ENCODE measurements around the gene PSKH1.

PSKH1 gene

DNA sequence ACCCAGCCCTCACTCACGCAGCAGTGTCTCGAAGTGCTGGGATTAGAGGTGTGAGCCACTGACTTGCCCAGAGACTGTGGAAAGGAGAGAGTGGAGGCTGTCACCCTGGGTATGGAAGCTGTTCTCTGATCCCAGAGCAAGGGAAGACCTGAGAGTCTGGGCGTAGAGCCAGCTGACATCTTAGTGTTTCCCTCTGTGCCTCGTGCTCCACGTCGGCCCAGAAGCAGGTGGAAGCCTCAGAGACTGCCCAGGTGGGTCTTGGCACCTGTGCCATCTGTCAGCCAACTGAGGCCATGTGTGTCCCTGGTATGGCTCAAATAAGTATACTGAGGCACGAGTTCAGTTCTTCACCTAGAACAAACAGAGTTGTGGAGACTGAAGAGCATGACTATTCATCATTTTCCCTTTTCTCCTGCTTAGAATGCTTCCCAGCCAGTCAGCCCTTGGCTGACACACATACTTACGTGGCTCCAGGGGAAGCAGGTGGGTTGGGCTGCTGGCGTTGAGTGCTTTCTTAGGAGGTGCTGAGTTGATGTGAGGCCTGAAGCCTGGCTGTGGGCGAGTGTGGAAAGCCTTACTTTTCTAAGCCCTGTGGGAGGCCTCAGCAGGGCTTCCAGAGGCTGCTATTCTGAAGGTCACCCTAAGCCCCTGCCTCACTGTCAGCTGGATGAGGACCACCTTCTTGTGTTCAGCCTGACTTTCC is 30.5 kb downstream of the PSKH1 start:
- ChIA-PET CTCF (interaction anchor here (1.0 to 2.1 kb wide), 7 partner anchors 11 to 403 kb away, joined by 3 to 9 read pairs (median 4); no protein-coding TSS in a partner anchor), POLR2A (no interaction called here)
- DNase-seq (ENCODE audit: extremely low spot score): no peak
- TF ChIP-seq, protein P1, sequence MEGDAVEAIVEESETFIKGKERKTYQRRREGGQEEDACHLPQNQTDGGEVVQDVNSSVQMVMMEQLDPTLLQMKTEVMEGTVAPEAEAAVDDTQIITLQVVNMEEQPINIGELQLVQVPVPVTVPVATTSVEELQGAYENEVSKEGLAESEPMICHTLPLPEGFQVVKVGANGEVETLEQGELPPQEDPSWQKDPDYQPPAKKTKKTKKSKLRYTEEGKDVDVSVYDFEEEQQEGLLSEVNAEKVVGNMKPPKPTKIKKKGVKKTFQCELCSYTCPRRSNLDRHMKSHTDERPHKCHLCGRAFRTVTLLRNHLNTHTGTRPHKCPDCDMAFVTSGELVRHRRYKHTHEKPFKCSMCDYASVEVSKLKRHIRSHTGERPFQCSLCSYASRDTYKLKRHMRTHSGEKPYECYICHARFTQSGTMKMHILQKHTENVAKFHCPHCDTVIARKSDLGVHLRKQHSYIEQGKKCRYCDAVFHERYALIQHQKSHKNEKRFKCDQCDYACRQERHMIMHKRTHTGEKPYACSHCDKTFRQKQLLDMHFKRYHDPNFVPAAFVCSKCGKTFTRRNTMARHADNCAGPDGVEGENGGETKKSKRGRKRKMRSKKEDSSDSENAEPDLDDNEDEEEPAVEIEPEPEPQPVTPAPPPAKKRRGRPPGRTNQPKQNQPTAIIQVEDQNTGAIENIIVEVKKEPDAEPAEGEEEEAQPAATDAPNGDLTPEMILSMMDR (IDR thresholded peaks at IDR 0.05; ENCODE audit: control extremely low read depth, extremely low read depth, low read depth, missing control alignments): no peak

DNA sequence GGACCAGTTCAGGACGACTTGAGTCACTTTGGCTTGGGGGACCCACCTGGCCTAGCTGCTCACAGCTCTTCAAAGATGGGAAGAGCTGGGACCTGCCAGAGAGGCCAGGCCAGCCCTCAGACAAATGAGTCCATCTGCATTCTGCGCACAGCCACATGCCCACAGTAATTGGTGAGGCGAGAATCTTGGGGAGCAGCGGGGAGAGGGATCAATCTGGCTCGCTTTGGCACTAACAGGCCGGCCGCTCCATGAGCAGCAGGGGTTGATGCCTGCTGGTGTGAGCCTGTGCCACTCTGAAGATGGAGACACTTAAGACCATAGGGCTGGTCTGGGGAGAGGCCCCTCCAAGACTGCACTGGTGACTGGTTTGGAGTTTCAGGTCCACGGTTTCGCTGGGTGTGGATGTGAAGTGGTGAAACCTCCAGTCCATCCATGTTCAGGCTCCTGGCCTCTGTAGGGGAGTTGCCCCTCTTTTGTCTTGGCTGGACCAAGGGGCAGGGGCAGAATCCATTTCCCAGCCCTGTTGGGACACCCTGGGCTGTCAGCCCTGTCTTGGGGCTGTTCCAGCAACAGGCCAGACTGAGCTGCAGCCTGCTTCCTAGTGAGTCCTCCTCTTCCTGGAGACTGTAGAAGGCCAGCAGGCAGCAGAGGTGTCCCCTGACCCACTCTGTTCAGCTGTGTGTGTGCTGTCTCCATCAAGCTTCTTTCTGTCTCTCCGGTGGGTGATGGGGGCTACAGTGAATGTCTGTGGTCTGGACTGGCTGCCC is 31.3 kb downstream of the PSKH1 start:
- DNase-seq (ENCODE audit: extremely low spot score): no peak

DNA sequence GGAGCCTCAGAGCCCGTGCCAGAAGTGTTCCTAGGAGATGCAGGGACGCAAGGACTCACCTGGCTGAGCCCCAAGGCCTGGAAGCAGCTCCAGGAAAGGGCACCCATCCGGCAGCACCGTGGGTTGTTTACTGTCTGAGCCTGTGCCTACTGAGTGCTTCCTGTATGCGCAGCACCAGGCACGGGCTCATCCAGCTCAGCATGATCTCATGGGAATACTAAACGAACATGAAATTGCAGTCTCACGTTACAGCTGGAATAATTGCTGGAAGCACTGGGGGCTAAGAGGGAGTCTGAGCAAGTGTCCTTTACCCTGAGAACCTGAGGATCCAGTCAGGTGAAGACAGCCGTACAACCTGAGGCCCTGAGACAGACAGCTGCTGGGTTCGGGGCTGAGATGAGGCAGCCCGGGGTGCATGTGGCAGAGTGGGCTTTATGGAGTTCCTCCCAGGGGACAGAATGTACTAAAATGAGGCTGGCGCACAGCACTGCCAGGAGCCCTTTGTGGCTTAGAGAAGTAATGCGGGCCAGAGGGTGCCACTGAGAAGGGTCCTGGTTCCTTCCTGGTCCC is 33.2 kb downstream of the PSKH1 start:
- ChIA-PET POLR2A (no interaction called here), CTCF (interaction anchor here (0.7 to 6.7 kb wide), 8 partner anchors 12 to 373 kb away, joined by 3 to 54 read pairs (median 3); partner anchors contain the start of gene NRN1L)
- TF ChIP-seq, protein P1 (IDR thresholded peaks at IDR 0.05; ENCODE audit: control extremely low read depth, extremely low read depth, low read depth, missing control alignments): no peak
- no peak for DNase-seq (ENCODE audit: extremely low spot score)

More for the DNA sequence above, 31.3 kb downstream of the PSKH1 start:
- TF ChIP-seq, protein P1 (IDR thresholded peaks at IDR 0.05; ENCODE audit: control extremely low read depth, extremely low read depth, low read depth, missing control alignments): no peak
- ChIA-PET POLR2A (interaction anchor here (0.6 kb wide), 1 partner anchor 253 kb away, joined by 10 read pairs; no protein-coding TSS in a partner anchor), CTCF (interaction anchor here (0.9 to 6.7 kb wide), 12 partner anchors 10 to 404 kb away, joined by 3 to 54 read pairs (median 4); partner anchors contain the start of gene NRN1L)

DNA sequence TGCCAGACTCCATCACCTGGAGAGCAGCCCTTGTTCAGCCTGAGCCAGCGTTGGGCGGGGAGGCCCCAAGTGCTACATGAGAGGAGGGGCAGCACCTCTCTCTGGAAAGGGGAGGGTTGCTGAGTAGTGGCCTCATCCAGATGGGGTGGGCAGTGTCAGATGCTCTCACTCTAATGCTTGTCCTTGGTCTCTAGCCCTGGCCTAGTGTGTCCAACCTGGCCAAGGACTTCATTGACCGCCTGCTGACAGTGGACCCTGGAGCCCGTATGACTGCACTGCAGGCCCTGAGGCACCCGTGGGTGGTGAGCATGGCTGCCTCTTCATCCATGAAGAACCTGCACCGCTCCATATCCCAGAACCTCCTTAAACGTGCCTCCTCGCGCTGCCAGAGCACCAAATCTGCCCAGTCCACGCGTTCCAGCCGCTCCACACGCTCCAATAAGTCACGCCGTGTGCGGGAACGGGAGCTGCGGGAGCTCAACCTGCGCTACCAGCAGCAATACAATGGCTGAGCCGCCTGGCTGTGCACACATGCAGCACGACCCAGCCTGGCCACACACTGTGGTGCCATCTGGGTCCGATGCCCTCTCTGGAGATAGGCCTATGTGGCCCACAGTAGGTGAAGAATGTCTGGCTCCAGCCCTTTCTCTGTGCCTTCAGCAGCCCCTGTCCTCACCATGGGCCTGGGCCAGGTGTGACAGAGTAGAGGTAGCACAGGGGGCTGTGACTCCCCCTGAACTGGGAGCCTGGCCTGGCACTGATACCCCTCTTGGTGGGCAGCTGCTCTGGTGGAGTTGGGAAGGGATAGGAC is 34.3 kb downstream of the PSKH1 start:
- CTCF ChIA-PET: interaction anchor here (0.9 to 6.7 kb wide), 11 partner anchors 8 to 374 kb away, joined by 3 to 54 read pairs (median 5); partner anchors contain the start of genes NRN1L and PSMB10
- TF ChIP-seq, protein P1 (IDR thresholded peaks at IDR 0.05; ENCODE audit: control extremely low read depth, extremely low read depth, low read depth, missing control alignments): no peak
- POLR2A ChIA-PET: no interaction called here
- DNase-seq (ENCODE audit: extremely low spot score): no peak

DNA sequence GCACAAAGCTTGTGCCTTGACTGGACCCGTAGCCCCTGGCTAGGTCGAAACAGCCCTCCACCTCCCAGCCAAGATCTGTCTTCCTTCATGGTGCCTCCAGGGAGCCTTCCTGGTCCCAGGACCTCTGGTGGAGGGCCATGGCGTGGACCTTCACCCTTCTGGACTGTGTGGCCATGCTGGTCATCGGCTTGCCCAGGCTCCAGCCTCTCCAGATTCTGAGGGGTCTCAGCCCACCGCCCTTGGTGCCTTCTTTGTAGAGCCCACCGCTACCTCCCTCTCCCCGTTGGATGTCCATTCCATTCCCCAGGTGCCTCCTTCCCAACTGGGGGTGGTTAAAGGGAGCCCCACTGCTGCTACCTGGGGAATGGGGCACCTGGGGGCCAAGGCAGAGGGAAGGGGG is 35.1 kb downstream of the PSKH1 start:
- DNase-seq (ENCODE audit: extremely low spot score): no peak
- TF ChIP-seq, protein P1 (IDR thresholded peaks at IDR 0.05; ENCODE audit: control extremely low read depth, extremely low read depth, low read depth, missing control alignments): no peak
- CTCF ChIA-PET: interaction anchor here (1.1 to 6.7 kb wide), 17 partner anchors 8 to 407 kb away, joined by 3 to 54 read pairs (median 5); partner anchors contain the start of genes NRN1L, PSMB10 and SLC7A6
- POLR2A ChIA-PET: interaction anchor here (1.0 kb wide), 1 partner anchor 35 kb away, joined by 6 read pairs; the partner anchor contains the start of gene PSKH1

Data from GM10248 (cell line).